OCI-LY7 (cell line): Measurements from ENCODE around the gene MTCL1. TPM values are rescaled to one million over a fixed set of nuclear protein-coding genes. Genes with fewer than 3 reads are reported as not detected.

Experiments
- BruUV-seq: library from RNA; stranded (reverse); fragments of 400-500 nt; replicated peaks from 2 replicates; lab custom pipeline; 2021; lab: Mats Ljungman, UMichigan
- CTCF ChIA-PET: fragments of 300-600 bp; sonication (Branson Sonifier 250); formaldehyde crosslinking; loops from one replicate; lab custom pipeline; 2022; ENCODE audit warnings: antibody characterized with exemption; ENCODE audit not compliant: unreplicated experiment; lab: Charles Lee
- POLR2A ChIA-PET: fragments of 300-600 bp; sonication (Branson Sonifier 250); formaldehyde crosslinking; loops from one replicate; lab custom pipeline; 2022; ENCODE audit warnings: antibody characterized with exemption; lab: Charles Lee
- DNase-seq: peaks from one replicate; pipeline ENCODE4 v3.0.0-alpha.2; 2015; ENCODE audit warnings: low spot score
- H2AFZ ChIP-seq: fragments of 200-600 bp; sonication (generic), shearing (Covaris generic); 2 replicates; pipeline ENCODE4 v1.6.1; 2014; ENCODE audit warnings: mild to moderate bottlenecking, antibody characterized with exemption, low read length, moderate library complexity
- H3K27ac ChIP-seq: fragments of 200-600 bp; sonication (generic); 2 replicates; pipeline ENCODE4 v1.5.1; 2014; ENCODE audit warnings: mixed run types, low read depth, mild to moderate bottlenecking, moderate library complexity, low read length, inconsistent platforms; ENCODE audit not compliant: poor library complexity, severe bottlenecking
- H3K36me3 ChIP-seq: fragments of 200-600 bp; sonication (generic); 2 replicates; pipeline ENCODE4 v1.6.1; 2014; ENCODE audit warnings: mild to moderate bottlenecking, antibody characterized with exemption, low read length, moderate library complexity, mixed read lengths; ENCODE audit not compliant: insufficient read depth
- H3K4me1 ChIP-seq: fragments of 200-600 bp; sonication (generic); 2 replicates; pipeline ENCODE4 v1.5.1; 2014; ENCODE audit warnings: mild to moderate bottlenecking, low read length; ENCODE audit not compliant: insufficient read depth, poor library complexity, severe bottlenecking
- H3K4me2 ChIP-seq: fragments of 200-600 bp; sonication (generic); 2 replicates; pipeline ENCODE4 v1.6.1; 2014; ENCODE audit warnings: mild to moderate bottlenecking, low read length
- H3K4me3 ChIP-seq: fragments of 200-600 bp; sonication (generic); 2 replicates; pipeline ENCODE4 v1.5.1; 2014; ENCODE audit warnings: mild to moderate bottlenecking, low read depth, low read length; ENCODE audit not compliant: poor library complexity, severe bottlenecking
- H3K79me2 ChIP-seq: fragments of 200-600 bp; sonication (generic); 2 replicates; pipeline ENCODE4 v1.6.1; 2016; ENCODE audit warnings: low read depth, mild to moderate bottlenecking, low read length, moderate library complexity, mixed read lengths; ENCODE audit not compliant: insufficient read depth
- H3K9me2 ChIP-seq: fragments of 200-600 bp; sonication (generic); 2 replicates; pipeline ENCODE4 v1.6.1; 2016; ENCODE audit warnings: mild to moderate bottlenecking, low read length, mixed read lengths; ENCODE audit not compliant: insufficient read depth
- H3K9me3 ChIP-seq: fragments of 200-600 bp; sonication (generic); 2 replicates; pipeline ENCODE4 v1.6.1; 2014; ENCODE audit warnings: mild to moderate bottlenecking, mixed run types, low read length, mixed read lengths
- H4K20me1 ChIP-seq: fragments of 200-600 bp; sonication (generic); 2 replicates; pipeline ENCODE4 v1.6.1; 2014; ENCODE audit warnings: mild to moderate bottlenecking, antibody characterized with exemption, low read length, moderate library complexity, mixed read lengths; ENCODE audit not compliant: insufficient read depth
- CTCF ChIP-seq: fragments of 200-600 bp; sonication (generic); conservative IDR thresholded peaks from 2 replicates; pipeline ENCODE4 v1.5.1; 2014; ENCODE audit warnings: mild to moderate bottlenecking, antibody characterized with exemption, low read length, moderate library complexity, mixed read lengths
- EZH2phosphoT487 ChIP-seq: fragments of 200-600 bp; sonication (generic); IDR thresholded peaks from 2 replicates; pipeline ENCODE4 v1.6.1; 2018; ENCODE audit warnings: low read depth, borderline replicate concordance, mild to moderate bottlenecking, mixed run types, antibody characterized with exemption, low read length, moderate library complexity, mixed read lengths
- intact Hi-C: fragments of 100-400 bp; cut with micrococcal nuclease; formaldehyde crosslinking; loops from one replicate; pipeline ENCODE4 v1.10.0; 2022; ENCODE audit not compliant: unreplicated experiment
- total RNA-seq, 2 experiments: library from RNA; depleted of rRNA in 1 of 2; stranded (reverse); fragments of >200 nt in 1 of 2; shearing (Covaris generic) in 1 of 2; gene quantifications; 2 replicates each; pipeline ENCODE4 v1.2.3, GENCODE V29; 2014 to 2022

MTCL1 gene
- total RNA-seq, 2 experiments from 2014 or later = 96.8 to 159 TPM

GRCh38 chr18:8704361-8705237 lies 757 bp upstream of the MTCL1 start:
- H3K27ac ChIP-seq = no peak overlapping the region
- intact Hi-C loops = loop anchor here (5.0 kb wide), 1 partner anchor 433 kb away; the partner anchor contains the start of gene ANKRD12
- peak overlapping the region; percentile 67 for H3K4me3 ChIP-seq
- ChIA-PET POLR2A (interaction anchor here (0.9 to 1.0 kb wide), 2 partner anchors 20 to 68 kb away, joined by 3 to 4 read pairs; no protein-coding TSS in a partner anchor), CTCF (no interaction called here)
- peak overlapping the region; percentile 91 for H3K4me2 ChIP-seq
- peak; percentile 91 for DNase-seq
- H3K9me3 ChIP-seq = no peaks in the 10 kb centered on the region
- H3K36me3 ChIP-seq = peaks cover 27% of the 10 kb centered on the region
- peaks cover 6% of the 10 kb centered on the region for H4K20me1 ChIP-seq
- peak overlapping the region; percentile 71 for H2AFZ ChIP-seq
- TF ChIP-seq EZH2phosphoT487 (no peak), CTCF (no peak)
- no TSS peak for BruUV-seq
- H3K4me1 ChIP-seq = peaks cover 24% of the 10 kb centered on the region
- H3K9me2 ChIP-seq = no peaks in the 10 kb centered on the region
- H3K79me2 ChIP-seq = peaks cover 36% of the 10 kb centered on the region

- Histone ChIP-seq H3K9me3 (no peaks in the 10 kb centered on the region), H3K27ac (peak overlapping the region; percentile 73), H3K4me1 (peaks cover 30% of the 10 kb centered on the region), H3K4me3 (peak overlapping the region; percentile 91), H2AFZ (no peak overlapping the region), H3K36me3 (peaks cover 31% of the 10 kb centered on the region), H3K9me2 (no peaks in the 10 kb centered on the region), H4K20me1 (peaks cover 6% of the 10 kb centered on the region), H3K4me2 (peak overlapping the region; percentile 89), H3K79me2 (peaks cover 48% of the 10 kb centered on the region)
- TF ChIP-seq CTCF = no peak
- TF ChIP-seq EZH2phosphoT487 = no peak
- peak; percentile 63 for DNase-seq
- ChIA-PET CTCF (interaction anchor here (1.1 to 1.6 kb wide), 3 partner anchors 41 to 282 kb away, joined by 3 to 4 read pairs (median 4); no protein-coding TSS in a partner anchor), POLR2A (interaction anchor here (0.6 to 3.6 kb wide), 9 partner anchors 15 to 281 kb away, joined by 3 to 30 read pairs (median 5); no protein-coding TSS in a partner anchor)
- BruUV-seq = no TSS peak
- intact Hi-C loops = loop anchor here (1.0 to 5.0 kb wide), 3 partner anchors 207 to 431 kb away; partner anchors contain the start of gene ANKRD12
Observed at GRCh38 chr18:8705961-8706790, 820 bp downstream of the MTCL1 start.
